Endothelial cell of umbilical vein (primary cell): ENCODE results near the gene SRSF6.

Experiments
- CTCF ChIP-seq, 2 donors: IDR thresholded peaks; 1 replicate in 1 of 2; 2 replicates in 1 of 2; pipeline ENCODE4 v1.5.1; 2011; ENCODE audit warnings: low read length in 2 of 2, mild to moderate bottlenecking in 2 of 2, moderate library complexity in 2 of 2, control low read depth in 1 of 2, inconsistent platforms in 1 of 2, low read depth in 1 of 2; ENCODE audit not compliant: insufficient read depth in 1 of 2; ENCODE audit errors: extremely low read depth in 1 of 2
- EZH2 ChIP-seq: IDR thresholded peaks from 2 replicates; pipeline ENCODE4 v1.6.1; 2012; ENCODE audit warnings: borderline replicate concordance, low read depth, mild to moderate bottlenecking, moderate library complexity, low read length, inconsistent platforms; ENCODE audit not compliant: severe bottlenecking
- GATA2 ChIP-seq: IDR thresholded peaks from 2 replicates; pipeline ENCODE4 v1.7.0; 2011; ENCODE audit warnings: low read depth, mild to moderate bottlenecking, moderate library complexity, mixed read lengths, low read length; ENCODE audit not compliant: insufficient read length, insufficient read depth
- MAX ChIP-seq: IDR thresholded peaks from 2 replicates; pipeline ENCODE4 v1.6.1; 2011; ENCODE audit not compliant: insufficient read depth, insufficient read length
- POLR2A ChIP-seq: IDR thresholded peaks from 2 replicates; pipeline ENCODE4 v1.6.1; 2012; ENCODE audit warnings: low read depth, mild to moderate bottlenecking, control low read depth, low read length

GRCh38 chr20:43434565-43434964, 23.1 kb upstream of the SRSF6 start:
- TF ChIP-seq CTCF (IDR thresholded peaks at IDR 0.05; ENCODE audit: extremely low read depth in 1 of 2, insufficient read depth in 1 of 2, low read depth in 1 of 2, low read length in 2 of 2): no peak
- no peak for TF ChIP-seq GATA2
- TF ChIP-seq EZH2: no peak
- TF ChIP-seq POLR2A: no peak
- TF ChIP-seq MAX: no peak
